GM12878 (cell line): ENCODE results near the gene PGC. TPM values are rescaled to one million over a fixed set of nuclear protein-coding genes. Genes with fewer than 3 reads are reported as not detected.

Source experiments
- BHLHE40 ChIP-seq, 2 experiments: fragments of 450-650 bp in 1 of 2; IDR thresholded peaks; 2 replicates each; pipeline ENCODE4 v1.6.1; 2011 to 2017; ENCODE audit warnings: low read depth in 2 of 2, borderline replicate concordance in 1 of 2, improper control_type of control experiment in 1 of 2, low read length in 1 of 2, mild to moderate bottlenecking in 1 of 2
- BRCA1 ChIP-seq: IDR thresholded peaks from 2 replicates; pipeline ENCODE4 v1.6.1; 2011; ENCODE audit warnings: low read depth, low read length, improper control_type of control experiment
- CREB1 ChIP-seq: IDR thresholded peaks from 2 replicates; pipeline ENCODE4 v1.6.1; 2012; ENCODE audit warnings: low read depth, mild to moderate bottlenecking, inconsistent platforms
- DPF2 ChIP-seq: fragments of 450-650 bp; IDR thresholded peaks from 2 replicates; pipeline ENCODE4 v1.6.1; 2017; ENCODE audit warnings: mild to moderate bottlenecking
- EGR1 ChIP-seq, 2 experiments: IDR thresholded peaks; 1 replicate in 1 of 2; 2 replicates in 1 of 2; pipeline ENCODE4 v1.6.1; 2011 to 2012; ENCODE audit warnings: low read depth in 2 of 2, low read length in 2 of 2, borderline replicate concordance in 1 of 2, mild to moderate bottlenecking in 1 of 2, moderate library complexity in 1 of 2
- ELK1 ChIP-seq: IDR thresholded peaks from 2 replicates; pipeline ENCODE4 v1.6.1; 2012; ENCODE audit warnings: low read depth, low read length, improper control_type of control experiment
- IRF5 ChIP-seq: fragments of 450-650 bp; IDR thresholded peaks from 2 replicates; pipeline ENCODE4 v1.6.1; 2017; ENCODE audit warnings: borderline replicate concordance
- KLF5 ChIP-seq: fragments of 450-650 bp; IDR thresholded peaks from 2 replicates; pipeline ENCODE4 v1.6.1; 2014; ENCODE audit warnings: mild to moderate bottlenecking; ENCODE audit not compliant: partially characterized antibody
- LARP7 ChIP-seq: fragments of 450-650 bp; IDR thresholded peaks from 2 replicates; pipeline ENCODE4 v1.6.1; 2017; ENCODE audit warnings: mild to moderate bottlenecking
- MEF2A ChIP-seq: IDR thresholded peaks from 2 replicates; pipeline ENCODE4 v1.6.1; 2011; ENCODE audit warnings: low read depth, mild to moderate bottlenecking, low read length, moderate library complexity; ENCODE audit not compliant: insufficient read depth
- MEF2B ChIP-seq: fragments of 450-650 bp; IDR thresholded peaks from 2 replicates; pipeline ENCODE4 v1.6.1; 2018; ENCODE audit warnings: mild to moderate bottlenecking, moderate library complexity; ENCODE audit not compliant: partially characterized antibody, poor library complexity, severe bottlenecking
- MTA3 ChIP-seq: IDR thresholded peaks from 2 replicates; pipeline ENCODE4 v1.6.1; 2012; ENCODE audit warnings: low read length, inconsistent platforms, borderline replicate concordance
- MXI1 ChIP-seq: fragments of 150-350 bp; IDR thresholded peaks from 2 replicates; pipeline ENCODE4 v1.6.1; 2011; ENCODE audit warnings: low read depth, mild to moderate bottlenecking, inconsistent platforms, low read length, improper control_type of control experiment
- MYB ChIP-seq: fragments of 150-350 bp; IDR thresholded peaks from 2 replicates; pipeline ENCODE4 v1.6.1; 2014; ENCODE audit warnings: mild to moderate bottlenecking, low read depth, low read length, borderline replicate concordance
- MYC ChIP-seq: IDR thresholded peaks from 2 replicates; pipeline ENCODE4 v1.6.1; 2011; ENCODE audit warnings: mild to moderate bottlenecking, low read length, moderate library complexity, inconsistent platforms; ENCODE audit not compliant: insufficient read depth, insufficient replicate concordance, insufficient read length, severe bottlenecking
- NFYA ChIP-seq: IDR thresholded peaks from 2 replicates; pipeline ENCODE4 v1.6.1; 2011; ENCODE audit warnings: low read depth, mild to moderate bottlenecking, low read length, improper control_type of control experiment, borderline replicate concordance
- NR2C2 ChIP-seq: IDR thresholded peaks from 2 replicates; pipeline ENCODE4 v1.6.1; 2011; ENCODE audit warnings: borderline replicate concordance, low read depth; ENCODE audit not compliant: control insufficient read depth, insufficient read length
- NRF1 ChIP-seq: conservative IDR thresholded peaks from 2 replicates; pipeline ENCODE4 v1.6.1; 2011; ENCODE audit warnings: mild to moderate bottlenecking, low read depth, low read length, improper control_type of control experiment
- PKNOX1 ChIP-seq: fragments of 450-650 bp; IDR thresholded peaks from 2 replicates; pipeline ENCODE4 v1.6.1; 2016; ENCODE audit warnings: mild to moderate bottlenecking
- POLR2AphosphoS5 ChIP-seq: IDR thresholded peaks from 2 replicates; pipeline ENCODE4 v1.6.1; 2011; ENCODE audit warnings: mild to moderate bottlenecking, low read length, inconsistent platforms
- SIX5 ChIP-seq: IDR thresholded peaks from 2 replicates; pipeline ENCODE4 v1.6.1; 2011; ENCODE audit warnings: mild to moderate bottlenecking, low read depth, low read length, moderate library complexity; ENCODE audit not compliant: severe bottlenecking
- SPI1 ChIP-seq: IDR thresholded peaks from 2 replicates; pipeline ENCODE4 v1.6.1; 2011; ENCODE audit warnings: low read depth, mild to moderate bottlenecking, low read length, moderate library complexity, borderline replicate concordance; ENCODE audit not compliant: insufficient read depth
- SREBF1 ChIP-seq: IDR thresholded peaks from 2 replicates; pipeline ENCODE4 v1.6.1; 2012; ENCODE audit warnings: mild to moderate bottlenecking, low read length
- TARDBP ChIP-seq: IDR thresholded peaks from 2 replicates; pipeline ENCODE4 v1.6.1; 2016; ENCODE audit warnings: borderline replicate concordance
- USF2 ChIP-seq: IDR thresholded peaks from 2 replicates; pipeline ENCODE4 v1.6.1; 2011; ENCODE audit warnings: low read depth, low read length, improper control_type of control experiment, borderline replicate concordance
- polyA plus RNA-seq, 11 experiments: library from polyadenylated mRNA; depleted of rRNA in 4 of 11; unstranded in 6 of 11; stranded (reverse) in 5 of 11; fragments of >200 nt; fragmentation: Nextera tagmentation in 4 of 11; fragmentation: Illumina TruSeq in 1 of 11; extraction: Ambion mirVana in 4 of 11; extraction: Trizol in 1 of 11; gene quantifications; 1 replicate in 1 of 11; 2 replicates in 10 of 11; pipeline versions ENCODE4 v1.2.1 to v1.2.3, GENCODE V29; 2011 to 2016; ENCODE audit warnings: inconsistent platforms in 2 of 11, missing spikeins in 2 of 11, low read depth in 1 of 11
- total RNA-seq, 4 experiments: library from RNA; depleted of rRNA in 3 of 4; stranded (reverse); fragments of >200 nt in 3 of 4; fragmentation: Illumina TruSeq in 1 of 4; extraction: Trizol in 1 of 4; gene quantifications; 2 replicates each; pipeline versions ENCODE4 v1.2.1 to v1.2.3, GENCODE V29; 2013 to 2021

Gene PGC
- total and polyA plus RNA-seq, 10 of the 15 experiments (the other 5 are each of a cell fraction or from before 2014, with no cell fraction given) = 0.26 TPM; not detected in 9

DNA sequence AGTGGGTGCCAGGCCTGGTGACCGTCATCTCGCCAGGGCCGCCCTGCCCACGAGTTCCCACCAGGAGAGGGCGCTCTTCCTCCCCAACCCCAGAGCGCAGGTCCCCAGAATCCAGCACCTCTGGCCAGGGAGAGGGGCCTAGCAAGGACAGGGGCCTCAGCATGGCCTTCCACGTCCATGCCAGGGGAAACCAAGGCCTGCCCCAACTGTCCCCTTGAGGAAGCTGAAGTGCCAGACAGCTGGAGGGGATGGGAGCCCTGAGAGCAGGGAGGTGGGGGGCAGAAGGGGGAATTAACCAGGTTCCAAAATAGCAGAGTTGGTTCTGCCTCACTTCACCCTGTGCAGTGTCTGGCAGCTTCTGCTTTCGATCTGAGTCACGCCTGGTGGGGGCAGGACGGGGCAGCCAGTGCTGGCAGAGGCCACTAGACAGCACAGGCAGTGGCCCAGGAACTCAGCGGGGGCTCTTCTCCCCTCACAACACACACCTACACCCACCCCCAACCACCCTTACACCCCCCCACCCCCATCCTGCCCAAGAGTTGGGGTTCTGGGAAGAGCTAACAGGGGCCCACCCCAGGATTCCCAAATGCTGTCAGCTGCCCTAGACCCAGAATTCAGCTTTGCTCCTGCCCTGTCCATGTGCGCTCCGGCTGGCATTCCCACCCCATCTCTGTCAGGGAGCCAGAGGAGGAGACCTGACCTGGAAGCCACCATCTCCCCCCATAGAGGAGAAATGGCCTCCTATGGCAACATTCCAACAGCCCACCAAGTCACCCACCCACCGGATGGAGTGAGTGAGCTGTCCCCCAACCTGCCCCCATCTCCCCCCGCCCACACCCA lies 41.0 kb downstream of the PGC start (continued):
- TF ChIP-seq NRF1 = no peak
- TF ChIP-seq BRCA1 = no peak
- TF ChIP-seq BHLHE40 (IDR thresholded peaks at IDR 0.05; ENCODE audit: borderline replicate concordance in 1 of 2, low read depth in 2 of 2, low read length in 1 of 2) = peak; percentile 83 to 87
- TF ChIP-seq MYB = peak; percentile 18; the same call in 1 of the 2 replicates
- no peak for TF ChIP-seq SREBF1
- no peak for TF ChIP-seq MTA3
- no peak for TF ChIP-seq CREB1
- TF ChIP-seq NR2C2 = no peak
- no peak for TF ChIP-seq IRF5
- no peak for TF ChIP-seq SIX5
- 0 out of 2 replicates have a peak, but pooled peaks have one; percentile 12 for TF ChIP-seq ELK1
- TF ChIP-seq SPI1 = peak; percentile 75
- no peak; the same call in none of the 2 replicates for TF ChIP-seq POLR2AphosphoS5
- peak; percentile 98 for TF ChIP-seq MEF2A
- TF ChIP-seq KLF5 = peak; percentile 56
- TF ChIP-seq EGR1 (IDR thresholded peaks at IDR 0.05; ENCODE audit: borderline replicate concordance in 1 of 2, low read depth in 2 of 2, low read length in 2 of 2) = peak in 1 of 2 experiments; percentile 54; a peak in 1 of 3 replicates
- no peak for TF ChIP-seq USF2
- peak; percentile 97 for TF ChIP-seq MEF2B
- TF ChIP-seq TARDBP = no peak; the same call in 1 of the 2 replicates
- TF ChIP-seq NFYA = no peak
- TF ChIP-seq MXI1 = 0 out of 2 replicates have a peak, but pooled peaks have one; percentile 44
- peak; percentile 41 for TF ChIP-seq PKNOX1
- TF ChIP-seq LARP7 = peak; percentile 81
- peak; percentile 49 for TF ChIP-seq MYC
- peak; percentile 100 for TF ChIP-seq DPF2
